ENCODE results near the gene MYEOV.

The MYEOV gene

DNA sequence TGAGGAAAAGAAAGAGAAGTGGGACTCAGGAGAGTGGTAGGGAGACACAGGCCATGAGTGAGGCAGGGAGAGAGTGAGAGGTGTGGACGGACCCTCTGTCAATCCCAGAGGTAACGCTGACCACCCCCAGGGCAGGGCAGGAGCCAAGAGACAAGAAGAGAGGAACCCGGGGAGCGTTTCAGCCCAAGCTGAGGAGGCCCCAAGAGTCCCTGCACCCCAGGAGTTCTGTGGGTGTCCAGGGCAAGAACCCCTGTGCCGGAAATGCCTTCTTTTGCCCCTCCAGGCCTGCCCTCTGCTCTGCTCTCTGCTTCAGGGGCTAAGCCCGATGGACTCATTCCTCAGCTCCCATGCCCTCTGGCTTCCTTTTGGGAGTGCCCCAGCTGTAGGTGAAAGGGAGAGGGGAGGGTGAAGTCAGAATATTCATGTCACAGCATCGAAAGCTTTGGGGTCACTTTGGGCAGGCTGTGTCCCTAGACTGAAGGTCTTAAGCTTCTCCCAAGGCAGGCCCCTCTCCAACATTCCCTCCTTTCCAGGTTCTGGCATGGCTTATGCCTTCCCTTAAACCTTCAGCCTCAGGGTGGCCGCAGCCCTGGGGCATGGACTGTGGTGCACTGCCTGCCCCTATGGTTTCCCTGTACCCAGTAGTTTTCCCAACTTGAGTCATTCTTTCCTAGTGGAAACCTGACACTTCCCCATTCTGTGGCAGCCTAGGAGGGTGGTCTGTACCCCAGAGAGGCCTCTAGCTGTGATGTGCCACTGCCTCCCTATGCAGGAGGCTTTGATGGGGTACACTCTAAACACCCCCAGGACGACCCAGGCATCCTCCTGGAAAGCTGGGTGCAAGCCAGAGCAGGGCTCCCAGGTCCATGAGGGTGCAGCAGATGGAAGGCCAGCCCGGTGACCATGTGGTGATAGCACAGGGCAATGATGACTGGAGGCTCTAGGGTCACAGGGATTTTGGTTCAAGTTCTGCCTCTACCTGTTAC, 27.1 kb downstream of the MYEOV start:
- DNase-seq, result no peak

DNA sequence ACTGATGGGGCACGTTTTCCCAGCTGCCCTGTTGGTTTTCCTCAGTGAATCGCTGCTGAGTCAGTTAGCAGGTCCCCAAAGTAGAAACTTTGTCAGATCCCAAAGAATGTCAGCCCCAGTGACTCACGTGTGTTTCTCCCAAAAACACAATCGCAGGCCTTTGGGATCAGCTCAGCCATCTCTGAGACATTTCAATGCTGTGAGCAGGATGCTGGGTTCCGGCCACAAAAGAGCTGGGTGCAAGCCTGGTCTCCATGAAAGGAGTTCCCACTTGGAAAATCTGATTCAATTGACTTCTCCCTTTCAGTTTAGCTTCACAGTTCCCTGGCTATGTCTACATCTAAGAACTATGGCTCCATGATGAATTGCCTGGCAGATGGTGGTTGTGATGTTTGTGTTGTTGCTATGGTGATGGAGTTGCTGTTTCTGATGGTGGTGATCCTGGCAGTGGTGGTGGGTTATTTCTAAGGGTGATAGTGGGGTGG, 28.0 kb downstream of the MYEOV start:
- no peak for DNase-seq

DNA sequence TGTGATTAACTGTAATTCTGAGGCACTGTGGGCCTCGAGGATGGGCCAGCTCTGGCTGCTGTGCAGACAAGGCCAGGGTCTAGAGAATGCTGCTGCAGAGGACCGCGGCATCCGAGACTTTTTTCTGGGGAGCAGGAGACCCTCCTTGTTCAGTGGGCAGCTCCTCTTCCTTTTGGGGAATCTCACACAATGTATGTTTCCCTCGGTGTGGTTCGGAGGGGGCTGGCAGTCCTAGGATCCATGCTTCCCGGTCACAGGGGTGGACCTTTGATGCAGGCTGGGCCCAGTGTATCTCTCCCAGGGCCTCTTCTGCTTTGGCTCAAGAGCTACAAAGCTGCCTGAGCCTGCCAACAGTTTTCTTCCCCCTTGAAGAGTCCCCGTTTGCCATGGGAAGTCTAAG, 31.5 kb downstream of the MYEOV start:
- no peak for DNase-seq

DNA sequence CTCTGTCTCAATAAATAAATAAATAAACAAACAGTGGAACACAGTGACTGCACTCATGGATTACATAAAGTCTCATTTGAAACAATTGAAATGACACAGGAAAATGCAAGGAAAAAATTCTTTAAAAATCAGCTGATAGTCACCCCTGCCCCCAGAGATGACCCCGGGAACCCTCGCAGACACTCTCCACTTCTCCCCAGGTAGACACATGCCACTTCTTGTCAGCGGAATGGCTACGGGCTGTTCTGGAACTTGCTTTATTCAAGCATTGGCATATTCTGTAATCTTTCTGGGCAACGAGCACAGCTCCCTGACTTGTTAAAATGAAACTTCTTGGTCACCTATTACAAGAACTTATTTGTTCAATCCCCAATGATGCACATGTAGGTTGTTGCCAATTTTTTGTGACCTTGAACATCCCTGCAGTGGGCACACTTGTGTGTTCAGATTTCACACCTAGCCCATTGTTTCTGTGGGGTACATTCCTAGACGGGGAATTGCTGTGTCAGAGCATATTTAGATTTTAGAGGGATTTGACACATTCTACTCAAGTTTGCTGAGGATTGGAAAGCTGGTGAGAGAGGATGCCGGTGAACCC, 32.8 kb downstream of the MYEOV start:
- DNase-seq, result no peak

DNA sequence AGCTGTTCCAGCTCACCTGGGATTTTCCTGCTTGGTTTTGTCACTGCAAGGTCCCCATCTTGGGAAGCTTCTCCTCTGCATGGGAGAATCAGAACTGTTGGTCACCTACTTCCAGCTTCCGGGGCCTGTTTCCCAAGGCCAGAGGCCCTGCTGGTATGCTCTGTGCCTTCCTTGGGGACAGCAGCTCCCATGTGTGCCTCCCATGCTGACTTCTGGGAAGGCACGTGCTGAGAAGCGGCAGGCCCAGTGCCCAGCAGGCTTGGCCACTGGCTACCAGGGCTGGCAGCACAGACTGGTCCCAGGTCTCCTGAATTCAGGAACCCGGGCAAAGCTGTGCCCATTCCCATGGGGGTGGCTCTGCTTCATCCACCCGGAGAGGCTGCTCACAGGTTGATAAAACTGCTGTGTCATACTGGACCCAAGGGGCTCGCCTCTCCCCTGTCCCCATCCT, 33.8 kb downstream of the MYEOV start:
- no peak for DNase-seq

DNA sequence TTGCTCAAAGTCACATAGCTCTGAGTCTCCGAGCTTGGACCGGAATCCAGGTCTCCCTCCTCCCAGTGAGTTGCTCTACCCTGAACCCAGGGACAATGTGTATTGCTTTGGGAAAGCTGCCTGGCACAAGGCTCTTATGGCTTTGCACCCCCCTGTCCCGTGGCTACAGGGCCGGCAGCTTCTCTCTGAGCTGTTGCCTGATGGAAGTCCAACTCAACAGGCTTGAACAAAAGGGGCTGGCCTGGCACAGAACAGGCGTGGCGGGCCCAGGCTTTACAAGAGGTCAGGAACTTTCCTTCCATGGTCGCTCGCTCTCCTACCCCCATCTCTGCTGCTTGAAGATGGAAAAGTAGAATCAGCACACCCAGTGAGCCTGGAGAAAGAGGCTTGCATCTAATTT, 34.3 kb downstream of the MYEOV start:
- DNase-seq, result no peak

DNA sequence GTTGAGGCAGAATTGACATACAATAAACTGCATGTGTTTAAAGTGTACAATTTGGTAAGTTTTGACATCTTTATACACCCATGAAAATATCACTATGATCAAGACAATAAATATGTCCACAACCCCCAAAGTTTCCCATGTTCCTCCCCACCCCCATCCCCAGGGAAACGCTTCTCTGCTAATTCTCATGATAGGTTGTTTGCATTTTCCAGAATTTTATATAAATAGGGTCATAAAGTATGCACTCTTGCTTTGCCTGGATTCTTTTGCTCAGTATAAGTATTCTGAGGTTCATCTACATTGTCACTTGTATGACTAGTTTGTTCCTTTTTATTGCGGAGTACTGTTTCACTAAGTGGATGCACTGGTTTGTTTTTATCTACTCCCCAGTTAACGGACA, 35.6 kb downstream of the MYEOV start:
- no peak for DNase-seq

DNA sequence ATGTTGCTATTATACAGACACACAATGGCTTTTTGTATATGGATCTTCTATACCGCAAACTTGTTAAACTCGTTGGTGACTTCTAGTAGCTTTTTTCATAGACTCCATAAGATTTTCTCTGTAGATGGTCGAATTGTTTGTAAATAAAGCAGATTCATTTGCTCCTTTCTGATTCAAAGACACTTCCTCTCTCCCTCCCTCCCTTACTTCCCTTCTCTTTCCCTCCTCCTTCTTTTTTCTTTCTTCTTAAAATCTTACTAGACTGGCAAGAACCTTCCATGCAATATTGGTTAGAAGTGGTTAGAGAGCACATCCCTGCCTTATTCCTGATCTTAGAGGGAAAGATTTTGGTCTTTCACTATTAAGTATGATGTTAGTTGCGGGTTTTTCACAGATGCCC, 36.4 kb downstream of the MYEOV start:
- no peak for DNase-seq

DNA sequence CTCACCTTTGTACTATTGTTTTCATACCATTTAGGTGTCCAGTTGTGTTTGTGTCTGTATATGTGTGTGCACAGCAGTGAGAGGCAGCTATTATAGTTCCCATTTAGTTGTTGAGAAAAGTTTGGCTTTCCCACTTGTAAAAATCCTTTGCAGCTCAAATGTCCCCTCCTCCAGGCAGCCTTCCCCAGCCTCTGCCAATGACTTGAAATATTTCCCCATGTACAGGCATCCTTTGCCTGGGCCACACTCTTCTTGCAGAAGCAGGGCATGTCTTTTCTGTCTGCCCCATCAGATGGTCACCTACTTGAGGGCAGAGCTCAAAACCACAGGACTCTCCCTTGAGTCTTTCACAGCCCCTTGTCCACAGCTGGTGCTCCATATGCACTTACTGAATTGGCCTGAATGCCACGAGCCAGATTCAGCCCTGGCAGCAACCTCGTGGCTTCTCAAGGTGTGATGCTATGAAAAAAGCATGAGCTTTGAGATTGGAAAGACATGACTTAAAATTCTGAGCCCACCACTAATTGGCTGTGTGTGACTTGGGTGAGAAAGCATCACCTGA, 39.3 kb downstream of the MYEOV start:
- DNase-seq, result no peak

DNA sequence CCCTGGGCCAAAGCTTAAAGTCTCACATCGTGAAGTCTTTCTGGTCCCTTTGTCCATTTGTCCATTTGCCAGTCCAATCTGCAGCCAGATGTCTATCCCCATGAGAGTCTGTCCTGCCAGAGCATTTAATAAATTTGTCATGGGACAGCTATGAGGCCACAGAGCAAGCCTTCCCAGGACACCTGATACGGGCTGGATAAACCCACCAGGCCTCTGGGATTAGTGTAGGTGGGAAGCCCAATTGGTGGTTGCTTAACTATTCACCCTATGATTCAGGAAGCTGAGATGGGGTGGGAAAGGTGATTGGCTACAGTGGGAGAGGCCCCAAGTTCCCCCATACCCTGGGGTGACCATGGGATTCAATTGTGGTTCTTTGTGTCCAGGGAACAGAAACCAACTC, 39.9 kb downstream of the MYEOV start:
- no peak for DNase-seq

DNA sequence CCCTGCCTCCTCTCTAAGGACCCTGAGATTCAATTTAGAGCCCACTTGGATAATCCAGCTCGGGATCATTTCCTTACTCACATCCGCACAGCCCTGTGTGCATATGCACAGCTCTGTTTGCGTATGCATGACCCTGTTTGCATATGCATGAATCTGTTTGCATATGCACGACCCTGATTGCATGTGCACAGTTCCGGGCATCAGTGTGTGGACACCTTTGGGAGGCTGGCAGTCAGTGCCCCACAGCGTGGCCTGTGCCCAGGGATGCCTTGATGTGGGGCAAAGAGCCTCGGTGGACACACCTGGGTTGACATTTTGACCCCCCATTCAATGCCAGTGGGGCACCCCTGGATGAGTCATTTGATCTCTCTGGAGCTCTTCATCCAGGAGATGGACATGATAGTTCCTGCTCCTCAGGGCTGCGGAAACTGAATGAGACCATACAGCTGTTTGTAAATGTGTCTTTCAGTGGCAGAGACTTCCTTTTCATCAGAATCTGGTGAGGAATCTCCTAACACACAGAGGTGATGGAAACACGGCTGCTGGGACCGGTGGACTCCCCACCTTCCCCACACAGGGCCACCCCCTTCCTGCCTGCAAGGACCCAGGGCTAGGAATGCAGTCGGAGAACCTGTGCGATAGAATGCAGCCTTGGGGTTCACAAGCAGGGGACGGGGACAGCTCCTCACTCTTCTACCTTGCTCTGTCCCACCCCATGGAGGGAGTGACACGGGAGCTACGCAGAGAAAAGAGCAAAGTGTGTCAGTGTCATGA, 41.2 kb downstream of the MYEOV start:
- DNase-seq, result no peak

DNA sequence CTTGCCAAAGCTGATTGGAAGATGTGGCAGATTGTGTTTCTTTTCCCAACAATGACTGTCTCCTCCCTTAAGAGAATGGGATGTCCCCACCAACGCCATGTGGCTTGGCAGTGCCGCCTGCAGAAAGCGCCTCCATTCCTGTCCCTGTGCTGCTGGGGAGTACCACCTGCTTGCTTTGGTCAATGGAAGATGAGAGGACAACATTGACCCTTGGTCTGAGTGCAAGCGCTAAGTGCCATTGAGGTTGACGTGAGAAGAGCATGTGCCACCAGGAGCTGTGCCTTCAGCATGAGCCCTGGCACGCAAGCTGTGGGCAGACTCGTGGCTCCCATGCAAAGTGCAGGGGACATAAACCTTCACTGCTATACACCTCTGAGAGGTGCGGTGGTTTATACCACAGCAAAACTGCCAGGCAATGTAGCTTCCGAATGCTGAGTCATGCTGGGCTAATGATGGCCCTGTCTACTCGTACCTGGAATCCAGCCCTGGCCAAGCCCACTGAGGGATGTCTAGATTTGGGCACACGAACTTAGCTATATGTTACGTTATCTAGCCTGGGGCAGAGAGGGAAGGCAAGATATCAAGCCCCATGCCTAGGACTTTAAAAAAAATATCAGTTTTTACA, 41.9 kb downstream of the MYEOV start:
- no peak for DNase-seq

DNA sequence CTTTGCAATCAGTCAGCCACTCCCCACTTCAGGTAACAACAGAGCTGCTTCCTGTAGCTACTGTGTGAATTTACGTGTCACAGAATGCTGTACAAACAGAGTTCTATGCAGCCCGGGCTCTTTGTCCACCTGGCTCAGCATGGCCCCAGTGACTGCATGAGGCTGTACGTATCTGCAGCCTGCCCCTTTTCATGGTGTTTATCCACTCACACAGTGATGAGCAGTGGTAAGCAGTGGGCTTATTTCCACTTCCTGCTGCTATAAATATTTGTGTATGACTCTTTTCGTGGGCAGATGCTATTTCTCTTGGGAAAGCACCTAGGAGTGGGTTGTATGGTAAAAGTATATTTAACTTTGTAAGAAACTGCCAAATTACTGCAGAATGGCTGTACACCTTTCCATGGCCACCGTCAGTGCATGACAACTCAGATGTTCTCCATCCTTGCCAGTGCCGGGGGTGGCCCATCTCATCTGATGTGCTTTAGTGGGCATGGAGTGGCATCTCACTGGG, 43.3 kb downstream of the MYEOV start:
- DNase-seq, result peak in 1 of 4 experiments; percentile 3

DNA sequence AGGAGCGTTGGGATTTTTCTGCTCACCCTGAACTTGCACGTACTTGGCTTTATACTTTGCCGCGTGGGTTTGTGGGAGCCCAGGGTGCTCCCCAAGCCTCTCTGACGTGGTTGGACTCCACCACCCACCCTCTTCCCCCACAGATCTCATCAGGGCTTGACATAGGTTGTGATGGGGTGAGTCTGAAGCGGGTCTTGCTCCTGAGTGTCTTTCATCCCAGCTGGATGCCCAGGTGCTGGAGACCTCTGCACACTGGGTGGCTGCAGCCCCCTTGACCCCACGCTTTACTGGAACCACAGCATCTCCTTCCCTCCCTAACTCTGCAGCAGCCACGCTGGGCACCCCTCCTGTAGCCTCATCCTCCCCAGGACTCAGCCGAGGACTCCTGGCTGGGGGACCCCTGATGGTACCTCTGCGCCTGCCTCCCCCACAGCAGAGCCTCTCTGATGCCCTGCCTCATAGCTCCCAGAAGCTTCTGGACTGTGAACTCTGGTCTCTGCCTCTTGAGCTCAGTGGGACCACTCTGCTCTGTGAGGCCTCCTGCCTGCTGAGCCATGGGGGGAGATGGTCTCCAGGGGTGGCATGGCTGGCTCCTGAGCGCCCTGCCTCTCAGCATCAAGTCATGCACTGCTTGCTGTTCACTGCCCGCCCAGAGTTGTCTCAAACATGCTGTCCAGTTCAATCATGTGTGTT, 45.2 kb downstream of the MYEOV start:
- no peak for DNase-seq

DNA sequence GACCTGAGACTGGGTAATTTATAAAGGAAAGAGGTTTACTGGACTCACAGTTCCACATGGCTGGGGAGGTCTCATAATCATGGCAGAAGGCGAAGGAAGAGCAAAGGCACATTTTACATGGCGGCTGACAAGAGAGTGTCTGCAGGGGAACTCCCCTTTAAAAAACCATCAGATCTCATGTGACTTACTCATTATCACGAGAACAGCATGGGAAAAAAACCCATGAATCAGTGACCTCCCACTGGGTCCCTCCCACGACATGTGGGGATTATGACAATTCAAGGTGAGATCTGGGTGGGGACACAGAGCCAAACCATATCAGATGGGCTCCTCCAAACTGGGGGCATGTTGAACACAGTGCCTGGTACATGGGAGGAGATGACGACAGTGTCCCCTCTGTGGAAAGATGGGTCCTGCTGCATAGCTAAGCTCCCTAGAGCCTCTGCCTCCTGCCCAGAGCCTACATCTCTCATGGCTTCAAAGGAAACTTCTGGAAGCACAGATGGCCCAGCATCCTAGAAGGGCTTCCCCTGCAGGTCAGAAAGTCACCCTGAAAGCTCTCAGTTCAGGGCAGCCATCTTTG, 46.1 kb downstream of the MYEOV start:
- DNase-seq, result no peak

DNA sequence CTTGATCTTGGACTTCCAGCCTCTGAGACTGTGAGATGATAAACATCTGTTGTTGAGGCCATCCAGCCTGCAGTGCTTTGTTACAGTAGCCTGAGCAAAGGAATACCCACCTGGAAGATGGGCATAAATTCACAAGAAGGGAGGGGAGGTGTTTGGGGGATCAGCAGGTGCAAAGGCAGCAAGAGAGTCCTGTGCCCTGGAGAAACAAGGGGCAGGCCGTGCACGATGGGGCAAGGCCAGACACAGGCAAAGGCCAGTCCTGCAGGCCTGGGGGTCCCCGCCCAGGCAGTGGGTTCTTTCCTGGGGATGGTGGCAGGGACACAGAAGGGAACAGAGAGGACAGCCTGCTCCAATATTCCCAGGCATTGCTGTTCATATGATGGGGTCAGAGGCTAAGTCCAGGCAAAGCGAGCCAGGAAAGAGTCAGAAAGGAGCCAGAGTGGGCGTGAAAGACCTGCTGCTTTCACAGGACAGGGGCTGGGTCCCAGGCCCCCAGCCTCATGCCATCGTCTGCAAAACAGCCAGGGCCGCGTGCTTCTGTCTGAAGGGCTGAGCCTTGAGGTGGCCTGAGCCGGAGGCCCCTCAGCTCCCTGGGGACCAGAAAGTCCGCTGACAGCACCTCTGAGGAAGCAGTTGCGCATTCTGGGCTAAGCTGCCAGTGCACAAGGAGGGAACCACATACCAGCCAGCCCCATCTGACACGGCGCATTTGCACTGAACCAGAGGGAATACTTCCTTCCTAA, 48.8 kb downstream of the MYEOV start:
- DNase-seq, result no peak

DNA sequence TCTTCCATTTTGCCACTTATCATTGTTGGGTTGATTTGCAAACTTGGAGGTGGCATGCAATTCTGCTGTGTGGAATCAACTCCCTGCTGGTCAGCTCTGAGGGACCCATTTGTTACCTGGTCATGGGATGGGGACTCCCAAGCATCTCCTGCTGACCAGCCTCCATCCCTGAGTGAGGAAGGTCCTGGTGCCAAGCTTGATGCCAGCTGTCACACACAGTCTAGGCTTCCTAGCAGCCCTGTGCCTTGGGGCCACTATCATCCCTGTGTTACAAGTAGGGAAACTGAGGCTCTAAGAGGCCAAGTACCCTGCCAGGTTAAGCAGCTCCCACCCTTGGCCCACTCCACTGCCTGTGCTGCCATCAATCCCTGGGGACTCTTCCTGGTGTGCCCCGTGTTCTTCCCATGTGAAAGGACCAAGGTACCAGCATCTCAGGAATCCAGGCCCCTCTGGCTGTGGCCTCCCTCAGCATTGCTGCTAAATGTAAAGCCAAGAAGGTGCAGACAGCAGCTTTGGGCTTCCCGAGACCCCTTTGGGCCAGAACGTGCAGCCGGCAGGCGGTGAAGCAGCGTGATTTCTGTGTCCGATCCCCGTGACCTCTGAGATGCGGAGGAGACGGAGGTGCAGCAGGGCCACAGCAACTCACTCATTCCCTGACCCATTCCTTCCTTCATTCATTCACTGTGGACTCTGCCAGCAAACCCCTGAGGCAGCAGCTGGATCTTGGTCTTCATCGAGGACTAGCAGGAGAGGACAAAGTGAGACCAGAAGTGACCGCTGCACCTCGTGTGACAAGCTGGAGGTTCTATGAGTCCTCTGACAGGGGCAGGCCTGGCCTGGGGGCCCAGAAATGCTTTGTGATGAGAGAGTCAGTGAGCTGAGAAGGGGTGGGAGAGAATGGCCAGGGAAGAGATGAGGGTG, 49.7 kb downstream of the MYEOV start:
- DNase-seq, result no peak

DNA sequence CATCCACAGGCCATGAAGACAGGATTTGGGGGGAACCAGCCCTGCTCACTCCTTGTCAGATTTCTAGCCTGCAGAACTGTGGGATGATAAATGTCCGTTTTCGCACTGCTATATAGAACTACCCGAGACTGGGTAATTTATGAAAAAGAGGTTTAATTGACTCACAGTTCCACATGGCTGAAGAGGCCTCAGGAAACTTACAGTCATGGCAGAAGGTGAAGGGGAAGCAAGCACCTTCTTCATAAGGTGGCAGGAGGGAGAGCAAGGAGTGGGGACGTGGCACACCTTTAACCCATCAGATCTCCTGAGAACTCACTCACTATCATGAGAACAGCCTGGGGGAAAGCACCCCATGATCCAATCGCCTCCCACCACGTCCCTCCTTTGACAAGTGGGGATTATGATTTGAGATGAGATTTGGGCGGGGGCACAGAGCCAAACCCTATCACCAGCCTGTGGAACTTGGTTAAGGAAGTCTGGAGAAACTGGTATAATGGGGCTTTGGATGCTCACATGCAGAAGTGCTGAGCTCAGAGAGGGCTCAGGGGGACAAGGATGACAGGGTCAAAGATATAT, 50.7 kb downstream of the MYEOV start:
- DNase-seq, result no peak
